Activated CD4-positive, alpha-beta T cell treated with anti-CD3 and anti-CD28 coated beads for 24 hours (primary cell): Measurements from ENCODE around the gene SPOCK2.
A peak's percentile ranks its signal among the peaks of the same experiment; 100 is the strongest.

Experiments used
- DNase-seq, 2 donors: peaks; one replicate each; pipeline ENCODE4 v3.0.0-alpha.2; 2020; ENCODE audit warnings: low read depth in 2 of 2

SPOCK2 gene

GRCh38 chr10:72088889-72089575 is 681 bp upstream of the SPOCK2 start:
- no peak for DNase-seq

- DNase-seq = no peak
Observed at GRCh38 chr10:72087392-72087968, 871 bp downstream of the SPOCK2 start.

- peak in 1 of 2 donors; percentile 54 for DNase-seq
Observed at GRCh38 chr10:72086466-72087391, 1.6 kb downstream of the SPOCK2 start.

GRCh38 chr10:72085864-72086465 is 2.4 kb downstream of the SPOCK2 start:
- no peak for DNase-seq

- DNase-seq = no peak
Observed at GRCh38 chr10:72085166-72085565, 3.2 kb downstream of the SPOCK2 start.

- peak; percentile 49 to 53 for DNase-seq
Observed at GRCh38 chr10:72083790-72084459, 4.4 kb downstream of the SPOCK2 start.

- no peak for DNase-seq
Observed at GRCh38 chr10:72082856-72083789, 5.2 kb downstream of the SPOCK2 start.

- DNase-seq = no peak
Observed at GRCh38 chr10:72081772-72082590, 6.4 kb downstream of the SPOCK2 start.

- DNase-seq = no peak
Observed at GRCh38 chr10:72081210-72081609, 7.1 kb downstream of the SPOCK2 start.

- no peak for DNase-seq
Observed at GRCh38 chr10:72080042-72080975, 8.0 kb downstream of the SPOCK2 start.

GRCh38 chr10:72079356-72079755 is 9.0 kb downstream of the SPOCK2 start:
- DNase-seq = no peak

- no peak for DNase-seq
Observed at GRCh38 chr10:72077275-72077990, 10.9 kb downstream of the SPOCK2 start.

- DNase-seq = no peak
Observed at GRCh38 chr10:72076756-72077155, 11.6 kb downstream of the SPOCK2 start.

GRCh38 chr10:72075376-72076115 is 12.8 kb downstream of the SPOCK2 start:
- DNase-seq = no peak

GRCh38 chr10:72074574-72075375 is 13.6 kb downstream of the SPOCK2 start:
- DNase-seq = no peak
